HT-29 (cell line): ENCODE measurements around the gene MREG. TPM values are rescaled to one million over a fixed set of nuclear protein-coding genes. Genes with fewer than 3 reads are reported as not detected.
"Not testable (repeated sequence)": the region's sequence is repeated elsewhere in the genome, so short reads cannot be mapped to it uniquely, and the experiment has no call there.

Experiments used
- DNase-seq: peaks from one replicate; pipeline ENCODE4 v3.0.0-alpha.2; 2015; ENCODE audit warnings: low spot score
- total RNA-seq: library from RNA; depleted of rRNA; stranded (reverse); fragments of >200 nt; shearing (Covaris generic); gene quantifications from 2 replicates; pipeline ENCODE4 v1.2.3, GENCODE V29; 2014

Gene MREG
- total RNA-seq, 1 experiment from 2014 or later, result 13.8 TPM

- DNase-seq, result not testable (repeated sequence)
Measured at GRCh38 chr2:215988556-215989207, 24.7 kb downstream of the MREG start.

- DNase-seq, result no peak
Measured at GRCh38 chr2:215985257-215985656, 28.1 kb downstream of the MREG start.

- DNase-seq, result no peak
Measured at GRCh38 chr2:215984661-215985060, 28.7 kb downstream of the MREG start.

GRCh38 chr2:215983581-215984351 lies 29.6 kb downstream of the MREG start:
- DNase-seq, result no peak

- DNase-seq, result peak; percentile 86
Measured at GRCh38 chr2:215982465-215982875, 30.9 kb downstream of the MREG start.

GRCh38 chr2:215981115-215981514 lies 32.2 kb downstream of the MREG start:
- no peak for DNase-seq

GRCh38 chr2:215979620-215980019 lies 33.7 kb downstream of the MREG start:
- DNase-seq, result no peak

GRCh38 chr2:215974700-215975429 lies 38.5 kb downstream of the MREG start:
- no peak for DNase-seq

GRCh38 chr2:215973954-215974699 lies 39.2 kb downstream of the MREG start:
- no peak for DNase-seq

- no peak for DNase-seq
Measured at GRCh38 chr2:215973145-215973792, 40.1 kb downstream of the MREG start.

- DNase-seq, result no peak
Measured at GRCh38 chr2:215971671-215972070, 41.7 kb downstream of the MREG start.

- DNase-seq, result not testable (repeated sequence)
Measured at GRCh38 chr2:215970894-215971293, 42.5 kb downstream of the MREG start.

GRCh38 chr2:215970425-215970824 lies 42.9 kb downstream of the MREG start:
- no peak for DNase-seq

- DNase-seq, result no peak
Measured at GRCh38 chr2:215969131-215969841, 44.1 kb downstream of the MREG start.

GRCh38 chr2:215968499-215968898 lies 44.9 kb downstream of the MREG start:
- DNase-seq, result no peak

- no peak for DNase-seq
Measured at GRCh38 chr2:215967590-215968378, 45.6 kb downstream of the MREG start.

- no peak for DNase-seq
Measured at GRCh38 chr2:215966951-215967350, 46.4 kb downstream of the MREG start.

GRCh38 chr2:215966274-215966673 lies 47.1 kb downstream of the MREG start:
- DNase-seq, result no peak

- DNase-seq, result no peak
Measured at GRCh38 chr2:215965532-215966165, 47.7 kb downstream of the MREG start.
